Activated CD8-positive, alpha-beta memory T cell treated with anti-CD3 and anti-CD28 coated beads, Interleukin-2, amount 10 ng/mL, durations not matched to agents 7 days and 5 days (primary cell): ENCODE results near the gene AFAP1L2. TPM values are rescaled to one million over a fixed set of nuclear protein-coding genes. Genes with fewer than 3 reads are reported as not detected.

Experiments
- ATAC-seq: fragments of 150-1000 bp; cut with Tn5 transposase; one replicate; pipeline ENCODE4 v1.10.0; 2021; ENCODE audit warnings: moderate library complexity
- CTCF ChIA-PET: fragments of 350-600 bp; sonication (Branson Sonifier 250); formaldehyde crosslinking; loops from one replicate; lab custom pipeline; 2021; ENCODE audit warnings: antibody characterized with exemption; lab: Charles Lee
- DNase-seq: peaks from one replicate; pipeline ENCODE4 v3.0.0-alpha.2; 2020
- H3K27ac Mint-ChIP-seq: one replicate; pipeline ENCODE4 v1.8.0; 2021; ENCODE audit warnings: mild to moderate bottlenecking, mixed read lengths
- H3K27me3 Mint-ChIP-seq: one replicate; pipeline ENCODE4 v1.8.0; 2021; ENCODE audit warnings: mixed read lengths
- H3K36me3 Mint-ChIP-seq: one replicate; pipeline ENCODE4 v1.8.0; 2021; ENCODE audit warnings: mild to moderate bottlenecking, mixed read lengths
- H3K4me1 Mint-ChIP-seq: one replicate; pipeline ENCODE4 v1.8.0; 2021; ENCODE audit warnings: mixed read lengths
- H3K4me3 Mint-ChIP-seq: one replicate; pipeline ENCODE4 v1.8.0; 2021; ENCODE audit warnings: mild to moderate bottlenecking, moderate library complexity, mixed read lengths
- H3K9me3 Mint-ChIP-seq: one replicate; pipeline ENCODE4 v1.8.0; 2022; ENCODE audit warnings: low read depth, mixed read lengths
- total RNA-seq, 2 experiments: library from RNA; stranded (reverse); gene quantifications; one replicate each; pipeline ENCODE4 v1.2.3, GENCODE V29; 2021

Gene AFAP1L2
- total RNA-seq, 2 experiments from 2014 or later: 4.0 to 67.4 TPM

GRCh38 chr10:114283535-114284234, 120.6 kb downstream of the AFAP1L2 start:
- CTCF ChIA-PET: interaction anchor here (2.2 kb wide), 1 partner anchor 20 kb away, joined by 7 read pairs; no protein-coding TSS in a partner anchor
- H3K36me3 Mint-ChIP-seq: no peaks in the 10 kb centered on the region
- DNase-seq (no peak), ATAC-seq (no peak)
- no peak overlapping the region for H3K27ac Mint-ChIP-seq
- peaks cover 2% of the 10 kb centered on the region for H3K27me3 Mint-ChIP-seq
- H3K9me3 Mint-ChIP-seq: no peaks in the 10 kb centered on the region
- peaks cover 6% of the 10 kb centered on the region for H3K4me1 Mint-ChIP-seq
- no peak overlapping the region for H3K4me3 Mint-ChIP-seq

- Mint-ChIP-seq H3K4me3 (no peak overlapping the region), H3K9me3 (no peaks in the 10 kb centered on the region), H3K36me3 (no peaks in the 10 kb centered on the region), H3K27ac (no peak overlapping the region), H3K27me3 (peaks cover 2% of the 10 kb centered on the region), H3K4me1 (peaks cover under 1% of the 10 kb centered on the region)
- no peak for ATAC-seq
- CTCF ChIA-PET: interaction anchor here (2.2 kb wide), 1 partner anchor 21 kb away, joined by 7 read pairs; no protein-coding TSS in a partner anchor
- DNase-seq: no peak
Observed at GRCh38 chr10:114283091-114283490, 121.2 kb downstream of the AFAP1L2 start.

- no peak overlapping the region for H3K4me3 Mint-ChIP-seq
- no peaks in the 10 kb centered on the region for H3K4me1 Mint-ChIP-seq
Observed at GRCh38 chr10:114282526-114282925, 121.8 kb downstream of the AFAP1L2 start.

GRCh38 chr10:114281461-114281860, 122.8 kb downstream of the AFAP1L2 start:
- Mint-ChIP-seq H3K27me3 (peaks cover 6% of the 10 kb centered on the region), H3K4me3 (no peak overlapping the region), H3K27ac (no peak overlapping the region), H3K36me3 (no peaks in the 10 kb centered on the region), H3K4me1 (no peaks in the 10 kb centered on the region), H3K9me3 (no peaks in the 10 kb centered on the region)
- DNase-seq: no peak
- no peak for ATAC-seq
- CTCF ChIA-PET: no interaction called here

More at GRCh38 chr10:114282526-114282925, 121.8 kb downstream of the AFAP1L2 start:
- Mint-ChIP-seq H3K27ac (no peak overlapping the region), H3K36me3 (no peaks in the 10 kb centered on the region), H3K27me3 (peaks cover 3% of the 10 kb centered on the region), H3K9me3 (no peaks in the 10 kb centered on the region)
- CTCF ChIA-PET: interaction anchor here (2.2 kb wide), 1 partner anchor 21 kb away, joined by 7 read pairs; no protein-coding TSS in a partner anchor
- ATAC-seq (no peak), DNase-seq (no peak)

- no peak overlapping the region for H3K4me3 Mint-ChIP-seq
- DNase-seq: no peak
- CTCF ChIA-PET: no interaction called here
- no peaks in the 10 kb centered on the region for H3K36me3 Mint-ChIP-seq
- peaks cover 6% of the 10 kb centered on the region for H3K27me3 Mint-ChIP-seq
- H3K9me3 Mint-ChIP-seq: no peaks in the 10 kb centered on the region
- no peak for ATAC-seq
- H3K27ac Mint-ChIP-seq: no peak overlapping the region
- no peaks in the 10 kb centered on the region for H3K4me1 Mint-ChIP-seq
Observed at GRCh38 chr10:114281006-114281405, 123.3 kb downstream of the AFAP1L2 start.

GRCh38 chr10:114279901-114280644, 124.2 kb downstream of the AFAP1L2 start:
- Mint-ChIP-seq H3K36me3 (no peaks in the 10 kb centered on the region), H3K27ac (no peak overlapping the region), H3K4me3 (no peak overlapping the region), H3K9me3 (no peaks in the 10 kb centered on the region), H3K4me1 (no peaks in the 10 kb centered on the region), H3K27me3 (peaks cover 6% of the 10 kb centered on the region)
- ATAC-seq: no peak
- no peak for DNase-seq
- CTCF ChIA-PET: no interaction called here

GRCh38 chr10:114279289-114279688, 125.0 kb downstream of the AFAP1L2 start:
- H3K27me3 Mint-ChIP-seq: peaks cover 6% of the 10 kb centered on the region

GRCh38 chr10:114278884-114279191, 125.5 kb downstream of the AFAP1L2 start:
- Mint-ChIP-seq H3K9me3 (no peaks in the 10 kb centered on the region), H3K27ac (no peak overlapping the region), H3K4me3 (no peak overlapping the region), H3K36me3 (no peaks in the 10 kb centered on the region), H3K27me3 (peaks cover 7% of the 10 kb centered on the region), H3K4me1 (no peaks in the 10 kb centered on the region)
- CTCF ChIA-PET: no interaction called here
- ATAC-seq (no peak), DNase-seq (no peak)

More at GRCh38 chr10:114279289-114279688, 125.0 kb downstream of the AFAP1L2 start:
- no peak overlapping the region for H3K27ac Mint-ChIP-seq
- no peak for DNase-seq
- no peaks in the 10 kb centered on the region for H3K36me3 Mint-ChIP-seq
- no peaks in the 10 kb centered on the region for H3K4me1 Mint-ChIP-seq
- H3K4me3 Mint-ChIP-seq: no peak overlapping the region
- H3K9me3 Mint-ChIP-seq: no peaks in the 10 kb centered on the region
- CTCF ChIA-PET: no interaction called here
- ATAC-seq: no peak

- no peaks in the 10 kb centered on the region for H3K36me3 Mint-ChIP-seq
- peaks cover 7% of the 10 kb centered on the region for H3K27me3 Mint-ChIP-seq
- DNase-seq (no peak), ATAC-seq (no peak)
- H3K4me1 Mint-ChIP-seq: no peaks in the 10 kb centered on the region
- no peaks in the 10 kb centered on the region for H3K9me3 Mint-ChIP-seq
- no peak overlapping the region for H3K4me3 Mint-ChIP-seq
- CTCF ChIA-PET: no interaction called here
- no peak overlapping the region for H3K27ac Mint-ChIP-seq
Observed at GRCh38 chr10:114278140-114278883, 126.0 kb downstream of the AFAP1L2 start.

GRCh38 chr10:114276671-114277070, 127.6 kb downstream of the AFAP1L2 start:
- Mint-ChIP-seq H3K4me1 (no peaks in the 10 kb centered on the region), H3K27ac (no peak overlapping the region), H3K36me3 (no peaks in the 10 kb centered on the region), H3K4me3 (no peak overlapping the region), H3K27me3 (peaks cover 14% of the 10 kb centered on the region), H3K9me3 (no peaks in the 10 kb centered on the region)
- CTCF ChIA-PET: no interaction called here
- no peak for DNase-seq
- no peak for ATAC-seq

- no peaks in the 10 kb centered on the region for H3K4me1 Mint-ChIP-seq
- H3K36me3 Mint-ChIP-seq: no peaks in the 10 kb centered on the region
- no peak overlapping the region for H3K4me3 Mint-ChIP-seq
- no peak overlapping the region for H3K27ac Mint-ChIP-seq
- DNase-seq: no peak
- CTCF ChIA-PET: no interaction called here
- no peak for ATAC-seq
- peaks cover 17% of the 10 kb centered on the region for H3K27me3 Mint-ChIP-seq
- H3K9me3 Mint-ChIP-seq: no peaks in the 10 kb centered on the region
Observed at GRCh38 chr10:114276066-114276465, 128.2 kb downstream of the AFAP1L2 start.

GRCh38 chr10:114274616-114275453, 129.5 kb downstream of the AFAP1L2 start:
- no peak for ATAC-seq
- Mint-ChIP-seq H3K27ac (no peak overlapping the region), H3K4me1 (no peaks in the 10 kb centered on the region), H3K9me3 (no peaks in the 10 kb centered on the region), H3K27me3 (peaks cover 27% of the 10 kb centered on the region), H3K4me3 (no peak overlapping the region), H3K36me3 (no peaks in the 10 kb centered on the region)
- CTCF ChIA-PET: no interaction called here
- DNase-seq: no peak

GRCh38 chr10:114273910-114274309, 130.4 kb downstream of the AFAP1L2 start:
- no peaks in the 10 kb centered on the region for H3K4me1 Mint-ChIP-seq
- no peak overlapping the region for H3K4me3 Mint-ChIP-seq
- ATAC-seq: no peak
- no peak for DNase-seq
- H3K9me3 Mint-ChIP-seq: no peaks in the 10 kb centered on the region
- CTCF ChIA-PET: no interaction called here
- H3K27ac Mint-ChIP-seq: no peak overlapping the region
- peaks cover 32% of the 10 kb centered on the region for H3K27me3 Mint-ChIP-seq
- no peaks in the 10 kb centered on the region for H3K36me3 Mint-ChIP-seq
